Activated CD4-positive, CD25-positive, alpha-beta regulatory T cell (primary cell): ENCODE results near the gene HPSE2.

ENCODE experiments used
- DNase-seq, 4 experiments: peaks; one replicate each; lab custom pipeline; 2025; lab: John Stamatoyannopoulos, UW

The HPSE2 gene

DNA sequence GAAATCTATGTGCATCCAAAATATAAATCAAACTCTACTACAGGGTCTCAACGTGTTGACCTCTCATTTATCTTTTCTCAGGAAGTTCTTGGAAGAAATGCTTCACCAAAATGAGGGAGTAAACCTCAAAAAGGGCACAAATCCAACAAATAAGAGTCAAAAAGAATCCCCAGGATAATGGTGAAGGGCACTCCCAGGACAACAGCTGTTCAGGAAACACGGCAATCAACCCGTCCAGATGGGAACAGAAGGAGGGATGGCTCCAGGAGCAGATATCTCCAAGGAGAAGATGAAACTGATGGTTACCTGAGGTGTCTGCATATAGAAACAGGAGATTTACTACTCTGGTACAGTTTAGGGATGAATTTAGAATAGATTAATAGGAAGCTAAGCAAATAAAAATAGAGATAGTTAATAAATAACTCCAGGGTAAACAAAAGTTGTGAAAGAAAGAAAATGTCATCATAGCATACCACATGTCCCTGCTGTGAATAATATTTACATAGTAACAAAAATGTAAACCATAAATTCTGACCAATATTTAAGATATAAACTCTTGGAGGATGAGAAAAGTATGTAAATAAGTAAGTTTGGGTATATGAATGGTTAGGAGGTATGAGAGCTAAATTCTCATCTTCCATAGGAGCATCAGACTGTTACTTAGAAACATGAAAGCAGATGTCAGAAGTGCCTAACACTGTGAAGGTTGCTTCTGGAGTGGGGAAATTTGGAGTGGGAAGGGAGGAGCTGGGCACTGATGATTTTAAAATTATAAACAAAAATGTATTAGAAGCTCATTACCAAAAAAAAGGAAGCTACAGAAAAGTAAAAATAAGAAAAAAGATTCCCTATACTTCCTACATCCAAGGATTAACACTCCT lies 551.4 kb downstream of the HPSE2 start:
- DNase-seq, result no peak

DNA sequence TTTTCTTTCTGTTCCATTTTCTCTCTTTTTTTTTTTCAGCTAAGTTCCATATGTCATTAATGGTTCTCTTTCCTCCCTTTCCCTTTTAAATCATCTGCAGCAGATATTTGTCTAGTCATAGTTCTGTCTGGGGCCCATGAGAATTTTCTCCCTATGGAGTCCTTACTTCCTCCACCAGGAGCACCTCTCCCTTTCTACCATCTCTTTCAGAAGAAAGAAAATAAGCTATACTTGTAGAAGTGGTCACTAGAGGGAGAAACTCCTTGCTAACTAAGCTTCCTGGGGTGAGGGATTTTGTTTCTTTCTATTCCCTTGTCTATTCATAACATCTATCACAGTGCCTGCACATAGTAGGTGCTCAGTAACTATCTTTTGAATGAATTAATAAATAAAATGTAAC lies 558.8 kb downstream of the HPSE2 start:
- no peak for DNase-seq

DNA sequence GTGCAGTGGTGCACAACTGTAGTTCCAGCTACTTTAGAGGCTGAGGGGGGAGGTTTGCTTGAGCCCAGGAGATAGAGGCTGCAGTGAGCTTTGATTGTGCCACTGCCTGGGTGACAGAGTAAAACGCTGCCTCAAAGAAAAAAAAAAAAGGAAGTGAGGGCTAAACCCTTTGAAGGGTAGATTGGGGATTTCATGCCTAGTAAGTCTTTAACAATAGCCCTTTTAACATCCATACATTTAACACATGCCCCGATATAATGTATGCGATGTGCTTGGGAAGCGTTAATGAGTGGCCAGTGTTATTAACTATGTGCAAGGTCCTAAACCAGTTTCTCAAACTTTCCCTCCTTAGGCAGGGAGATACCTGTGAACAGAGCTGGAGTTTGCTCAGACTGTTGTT lies 559.8 kb downstream of the HPSE2 start:
- no peak for DNase-seq

DNA sequence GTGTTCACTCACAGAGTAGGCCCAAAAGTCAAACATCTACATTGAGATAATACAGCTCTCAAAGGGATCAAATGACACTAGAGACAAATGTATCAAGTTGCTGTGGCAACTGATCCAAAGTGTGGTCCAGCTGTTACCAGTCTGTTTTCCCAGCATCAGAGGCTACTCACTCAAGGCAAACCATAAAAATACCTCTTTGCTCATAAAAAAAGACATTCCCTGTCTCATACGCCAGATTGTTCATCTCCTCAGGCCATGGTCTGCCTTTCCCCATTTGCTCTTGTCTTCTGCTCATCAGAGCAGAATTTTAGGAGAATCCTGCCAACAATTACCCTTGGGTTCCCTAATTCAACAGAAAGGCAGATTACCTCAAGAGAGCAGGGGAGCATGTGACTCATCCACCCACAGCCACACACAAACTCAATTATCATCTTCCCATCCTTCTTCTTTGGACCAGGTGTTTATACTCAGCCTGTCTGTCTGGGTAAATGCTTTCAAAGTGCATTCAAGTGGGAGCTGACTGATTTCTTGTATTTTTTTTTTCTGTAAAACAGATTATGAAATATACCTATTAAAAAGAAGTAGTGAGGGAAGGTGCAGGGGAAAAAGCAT lies 562.4 kb downstream of the HPSE2 start:
- no peak for DNase-seq

DNA sequence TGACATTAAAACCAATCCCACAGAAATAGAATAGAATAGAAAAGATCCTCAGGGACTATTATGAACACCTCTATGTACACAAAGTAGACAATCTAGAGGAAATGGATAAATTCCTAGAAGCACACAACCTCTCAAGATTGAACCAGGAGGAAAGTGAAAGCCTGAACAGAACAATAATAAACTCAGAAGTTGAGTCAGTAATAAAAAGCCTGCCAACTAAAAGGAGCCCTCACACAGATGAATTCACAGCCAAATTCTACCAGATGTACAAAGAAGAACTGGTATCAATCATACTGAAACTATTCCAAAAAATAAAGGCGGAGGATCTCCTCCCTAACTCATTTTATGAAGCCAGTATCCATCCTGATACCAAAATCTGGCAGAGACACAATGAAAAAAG lies 568.6 kb downstream of the HPSE2 start:
- no peak for DNase-seq

DNA sequence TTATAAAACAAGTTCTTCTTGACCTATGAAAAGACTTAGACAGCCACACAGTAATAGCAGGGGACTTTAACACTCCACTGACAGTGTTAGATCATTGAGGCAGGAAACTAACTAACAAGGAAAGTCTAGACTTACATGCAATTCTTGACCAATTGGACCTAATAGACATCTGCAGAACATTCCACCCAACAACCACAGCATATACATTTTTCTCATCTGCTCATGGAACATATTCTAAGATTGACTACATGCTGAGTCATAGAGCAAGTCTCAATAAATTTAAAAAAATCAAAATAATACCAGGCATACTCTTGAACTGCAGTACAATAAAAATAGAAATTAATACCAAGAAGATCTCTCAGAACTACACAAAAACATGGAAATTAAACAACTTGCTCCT lies 569.4 kb downstream of the HPSE2 start:
- no peak for DNase-seq

DNA sequence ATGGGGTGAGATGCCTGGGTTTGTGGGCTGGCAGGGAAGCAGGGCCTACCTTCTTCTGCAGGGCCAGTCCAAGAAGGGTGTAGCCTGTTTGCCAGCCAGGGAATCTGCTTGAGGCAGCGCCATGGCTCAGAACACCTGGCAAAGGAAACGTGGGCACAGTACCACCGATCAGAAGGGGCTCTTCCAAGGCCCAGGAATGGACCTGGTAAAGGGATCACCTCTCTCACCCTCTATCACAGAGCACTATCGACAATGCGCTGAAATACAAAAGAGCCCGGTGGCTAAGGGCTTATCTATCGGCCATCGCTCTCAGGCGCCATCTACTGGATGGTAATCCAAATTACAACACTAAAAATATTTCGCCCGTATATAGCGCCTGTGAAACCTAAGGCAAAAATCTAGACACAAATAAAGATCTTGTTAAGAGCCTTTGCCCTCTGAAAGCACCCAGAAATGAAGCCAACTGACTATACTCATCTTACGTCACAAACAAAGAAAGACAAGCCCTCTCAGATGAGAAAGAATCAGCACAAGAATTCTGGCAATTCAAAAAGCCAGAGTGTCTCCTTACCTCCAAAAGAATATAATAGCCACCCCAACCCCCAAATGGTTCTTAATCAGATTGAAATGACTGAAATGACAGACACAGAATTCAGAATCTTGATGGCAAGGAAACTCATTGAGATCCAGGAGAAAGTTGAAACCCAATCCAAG lies 571.2 kb downstream of the HPSE2 start:
- no peak for DNase-seq

DNA sequence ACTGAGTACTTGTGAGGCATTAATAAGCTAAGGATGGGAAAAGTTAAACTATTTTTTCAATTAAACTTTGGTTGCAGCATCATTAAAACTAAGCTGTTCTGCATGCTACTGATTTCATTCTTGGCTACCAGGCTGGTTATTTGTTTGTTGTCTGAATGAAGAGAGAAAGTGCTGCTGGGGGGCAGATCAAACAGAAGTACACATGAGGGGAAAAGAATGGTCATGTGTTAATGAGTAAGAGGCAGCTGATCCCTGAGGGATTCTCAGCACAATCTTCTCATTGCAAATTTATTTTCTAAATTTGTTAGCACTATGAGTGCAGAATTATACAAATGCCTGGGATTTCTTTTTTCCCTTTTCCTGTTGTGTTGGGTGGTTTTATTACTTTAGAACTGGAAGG lies 575.7 kb downstream of the HPSE2 start:
- DNase-seq, result no peak

DNA sequence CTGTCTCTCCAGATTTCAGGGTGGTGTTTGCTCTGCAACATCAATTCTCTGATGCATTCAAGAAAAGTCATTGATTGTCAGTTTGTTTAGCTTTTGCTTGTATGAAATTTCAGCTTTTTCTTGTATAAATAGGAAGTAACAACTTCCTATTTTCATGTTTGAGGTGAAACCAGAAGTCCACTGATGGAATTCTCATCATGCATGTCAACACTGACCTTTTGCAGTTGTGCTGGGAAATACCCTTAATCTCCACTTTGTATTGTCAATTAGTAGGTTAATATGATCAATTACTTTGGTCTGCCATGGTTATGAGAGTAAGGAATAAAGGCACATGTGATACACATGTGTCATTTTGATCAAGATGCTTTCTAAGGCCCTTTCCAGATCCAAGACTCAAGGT lies 580.2 kb downstream of the HPSE2 start:
- DNase-seq, result no peak

DNA sequence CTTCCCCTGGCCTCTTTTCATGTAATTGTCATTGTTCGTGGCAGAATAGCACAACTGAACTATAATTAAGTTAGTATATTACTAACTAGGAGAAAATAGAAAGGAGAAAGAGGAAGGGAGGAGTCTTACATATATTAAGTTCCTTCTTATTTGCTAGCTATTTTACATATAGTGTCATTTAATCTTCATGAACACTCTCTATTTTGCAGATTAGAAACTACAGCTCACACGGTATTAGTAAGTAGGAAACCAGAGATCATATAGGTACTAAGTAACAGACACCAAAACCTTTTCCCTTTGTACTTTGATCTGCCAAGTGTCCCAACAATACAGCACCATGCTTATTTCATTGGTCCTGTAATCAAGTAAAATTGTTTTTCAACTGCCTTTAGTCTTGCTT lies 586.5 kb downstream of the HPSE2 start:
- no peak for DNase-seq

DNA sequence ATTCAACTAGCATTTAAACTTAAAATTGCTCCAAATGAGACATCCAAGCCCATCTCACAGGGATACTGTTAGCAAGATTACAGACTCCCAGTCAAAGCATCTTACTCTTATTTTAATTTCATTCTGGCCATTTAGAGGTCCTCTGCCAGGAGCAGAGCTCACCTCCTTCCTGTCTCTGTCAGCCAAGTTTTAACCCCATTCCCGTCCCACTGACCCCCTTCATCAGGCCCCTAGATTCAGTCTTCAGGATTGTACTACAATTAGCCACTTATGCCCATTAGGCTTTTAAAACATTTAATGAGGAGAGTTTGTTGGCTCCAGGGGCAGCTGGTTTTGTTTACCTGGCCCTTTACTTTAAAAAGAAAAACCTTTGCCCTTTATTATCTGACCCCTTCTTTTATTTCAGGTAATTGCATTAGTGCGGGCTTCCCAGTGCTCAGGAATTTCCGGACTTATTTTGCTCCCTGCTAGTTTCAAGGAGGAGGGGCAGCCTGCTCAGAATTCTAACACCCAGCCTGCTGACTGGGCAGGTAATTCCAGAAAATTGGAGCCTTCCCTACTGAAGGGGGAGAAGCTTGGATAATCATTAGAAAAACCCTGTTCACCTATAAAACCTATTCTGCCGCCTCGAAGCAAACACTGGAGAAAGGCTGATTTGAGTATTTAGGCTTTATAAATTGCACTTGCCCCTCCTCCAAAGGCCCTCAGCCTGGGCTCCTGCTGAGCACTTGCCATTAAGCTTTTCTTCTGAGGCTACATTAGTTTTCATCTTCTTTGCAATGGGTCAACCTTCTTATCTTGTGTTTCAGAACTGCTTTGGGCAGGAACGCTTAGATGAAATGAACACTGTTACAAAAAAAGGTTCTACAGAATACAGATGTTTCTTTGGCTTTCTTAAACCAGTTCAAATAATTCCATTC lies 588.4 kb downstream of the HPSE2 start:
- no peak for DNase-seq

DNA sequence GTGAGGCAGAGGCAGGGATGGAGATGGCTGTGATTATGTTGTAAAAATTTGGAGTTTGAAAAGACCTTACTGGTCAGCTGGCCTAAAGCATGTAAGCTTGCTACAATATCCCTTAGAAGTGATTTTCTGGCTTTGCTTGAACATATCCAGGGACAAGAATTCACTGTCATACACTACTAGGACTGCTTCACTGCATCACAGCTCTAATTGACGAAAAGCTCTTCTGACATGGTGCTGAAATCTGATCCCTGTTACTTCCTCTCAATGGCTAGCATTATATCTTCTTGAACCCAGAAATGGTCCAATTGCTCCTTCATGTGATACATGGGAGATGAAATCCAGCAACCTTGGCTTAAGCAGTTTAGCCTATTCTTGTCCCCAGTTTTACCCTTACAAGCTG lies 591.2 kb downstream of the HPSE2 start:
- DNase-seq, result no peak

DNA sequence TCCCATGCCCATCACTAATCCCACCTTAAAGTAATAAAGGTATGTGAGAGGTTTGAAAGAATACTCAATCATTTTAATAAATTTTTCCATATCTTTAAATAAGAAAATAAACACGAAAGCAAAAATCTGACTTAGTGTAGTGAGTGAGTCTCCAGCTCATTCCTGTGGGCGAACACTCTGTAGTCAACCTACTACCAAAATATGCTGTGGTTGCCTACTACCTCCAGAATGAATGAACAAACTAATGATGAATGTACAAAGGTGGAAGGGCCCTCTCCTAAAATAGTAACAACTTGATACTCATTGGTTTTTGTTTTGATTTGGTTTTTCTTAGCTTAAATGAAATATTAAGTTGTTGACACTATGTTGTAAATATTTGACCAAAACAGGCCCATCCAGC lies 593.4 kb downstream of the HPSE2 start:
- DNase-seq, result no peak

DNA sequence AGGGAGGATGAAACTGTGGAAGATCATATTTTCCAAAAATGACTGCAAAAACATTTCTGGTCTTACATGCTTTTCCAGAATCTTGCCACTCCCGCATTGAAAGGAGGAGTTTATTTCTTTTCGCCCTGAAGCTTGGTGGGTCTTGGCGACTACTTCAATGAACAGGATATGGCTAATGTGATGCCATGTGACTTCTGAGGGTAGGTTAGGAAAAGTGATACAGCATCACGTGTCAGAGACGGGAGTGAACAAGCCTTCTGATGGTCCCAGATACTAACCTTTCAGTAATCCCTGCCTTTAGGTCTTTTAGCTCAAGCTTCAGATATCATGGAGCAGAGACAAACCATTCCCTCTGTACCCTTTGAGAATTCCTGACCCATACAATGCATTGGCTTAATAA lies 596.7 kb downstream of the HPSE2 start:
- DNase-seq, result no peak

DNA sequence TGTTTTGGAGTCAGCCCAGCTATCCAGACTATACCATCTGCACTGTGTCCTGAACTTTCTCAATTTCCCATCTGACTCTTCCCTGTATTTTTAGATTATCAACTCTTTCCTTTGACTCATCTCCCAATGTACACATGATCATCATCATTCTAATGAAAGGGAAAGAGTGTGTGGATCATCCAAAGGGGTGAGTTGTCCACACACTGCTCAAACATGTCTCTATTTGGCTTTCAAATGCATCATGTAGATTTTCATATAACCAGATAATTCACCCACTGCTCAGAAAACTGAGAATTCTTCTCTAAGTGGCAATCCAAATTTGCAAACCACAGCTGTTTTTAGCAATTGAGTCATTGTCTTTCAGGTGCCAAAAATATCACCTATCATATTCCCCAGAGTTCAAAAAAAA lies 598.7 kb downstream of the HPSE2 start:
- no peak for DNase-seq

DNA sequence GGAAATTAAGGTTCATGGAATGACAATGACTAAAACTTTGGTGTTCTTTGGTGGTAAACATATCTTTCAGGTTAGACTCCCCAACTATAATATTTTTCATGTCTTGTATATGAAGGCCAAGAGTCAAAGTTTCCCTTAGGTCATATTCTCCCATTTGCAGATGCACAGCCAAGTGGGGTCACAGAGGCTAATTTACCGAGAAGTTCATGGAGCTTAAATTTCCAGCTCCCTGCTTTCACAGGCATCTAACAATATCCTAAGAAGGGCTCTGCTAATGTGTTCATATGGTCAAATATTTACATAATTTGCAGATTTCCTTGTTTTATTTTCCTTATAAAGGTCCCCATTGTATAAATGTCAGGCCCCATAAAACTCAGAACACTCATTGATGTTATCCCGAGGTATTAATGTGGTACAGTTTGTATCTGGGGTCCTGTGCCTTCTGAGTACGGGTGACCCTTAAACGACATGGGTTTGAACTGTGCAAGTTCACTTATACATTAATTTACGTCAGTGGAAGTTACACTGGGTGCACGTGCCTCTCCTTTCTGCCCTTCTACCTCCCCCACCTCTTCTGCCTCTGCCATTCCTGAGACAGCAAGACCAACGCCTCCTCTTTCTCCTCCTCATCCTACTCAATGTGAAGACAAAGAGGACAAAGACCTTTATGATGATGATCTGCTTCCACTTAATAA lies 603.0 kb downstream of the HPSE2 start:
- DNase-seq, result no peak

DNA sequence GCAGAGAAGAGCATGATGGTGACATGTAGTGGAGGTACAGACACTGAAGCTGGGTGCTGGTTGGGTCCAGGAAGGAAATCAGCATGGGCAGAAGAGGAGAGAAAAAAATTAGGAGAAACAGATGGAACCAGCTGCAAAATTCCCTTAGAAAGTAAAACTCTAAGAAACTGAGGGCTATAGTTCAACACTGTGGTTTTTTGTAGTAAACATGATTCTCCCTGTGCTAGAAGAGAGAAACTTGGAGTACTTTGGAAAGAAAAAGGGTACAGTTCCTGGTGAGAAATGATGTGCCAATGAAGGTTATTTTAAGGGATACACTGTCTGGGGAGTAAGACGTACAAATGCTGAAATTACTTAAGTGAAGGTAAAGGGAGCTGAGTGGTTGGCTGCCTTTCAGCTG lies 607.4 kb downstream of the HPSE2 start:
- no peak for DNase-seq

DNA sequence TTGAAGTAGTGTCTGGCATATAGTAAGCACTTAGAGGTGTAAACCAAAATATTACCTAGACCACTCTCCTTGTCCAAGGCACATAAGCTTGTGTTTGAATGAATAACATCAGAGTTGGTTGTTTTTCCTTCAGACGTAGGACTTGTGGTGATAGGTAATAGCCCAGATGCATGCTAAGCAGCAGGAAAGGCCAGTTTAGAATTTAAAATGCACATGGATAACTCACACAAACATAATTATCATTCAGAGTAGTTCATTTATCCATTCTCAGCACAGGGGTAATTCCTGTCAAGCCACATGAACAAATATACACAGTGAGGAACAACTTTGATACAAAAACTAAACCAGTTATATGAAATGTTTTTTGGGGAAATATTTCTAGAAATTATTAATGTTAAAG lies 607.9 kb downstream of the HPSE2 start:
- DNase-seq, result no peak

DNA sequence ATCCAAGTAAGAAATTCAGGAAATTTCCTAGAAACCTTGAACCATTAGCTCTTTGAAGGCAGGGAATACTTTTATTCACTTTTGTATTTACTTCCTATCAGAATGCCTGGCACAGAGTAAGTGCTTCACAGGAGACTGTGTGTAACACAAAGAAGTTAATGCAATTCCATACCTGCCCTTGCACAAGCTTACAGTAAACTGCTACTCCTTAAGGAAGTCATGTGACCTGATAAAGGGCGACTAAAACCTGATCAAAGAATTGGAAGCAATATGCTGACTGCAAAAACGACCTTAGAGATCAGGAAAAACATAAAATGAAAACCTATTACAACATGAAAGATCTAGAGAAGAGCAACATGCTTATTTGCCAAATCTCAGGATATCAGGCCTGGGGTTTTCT lies 610.7 kb downstream of the HPSE2 start:
- no peak for DNase-seq

DNA sequence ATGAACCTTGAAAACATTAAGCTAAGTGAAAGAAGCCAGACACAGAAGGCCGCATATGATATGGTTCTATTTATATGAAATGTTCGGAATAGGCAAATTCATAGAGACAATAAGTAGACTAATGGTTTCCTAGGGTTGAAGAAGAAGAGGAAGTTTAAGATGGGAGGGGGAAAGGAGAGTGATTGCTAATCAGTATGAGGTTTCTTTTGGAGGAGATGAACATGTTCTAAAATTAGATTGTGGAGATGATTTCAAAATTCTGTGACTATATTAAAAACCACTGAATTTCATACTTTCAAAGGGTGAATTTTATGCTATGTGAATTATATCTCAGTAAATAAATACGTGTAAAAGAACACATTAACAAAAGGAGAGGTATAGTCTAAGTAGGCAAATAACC lies 612.5 kb downstream of the HPSE2 start:
- no peak for DNase-seq

DNA sequence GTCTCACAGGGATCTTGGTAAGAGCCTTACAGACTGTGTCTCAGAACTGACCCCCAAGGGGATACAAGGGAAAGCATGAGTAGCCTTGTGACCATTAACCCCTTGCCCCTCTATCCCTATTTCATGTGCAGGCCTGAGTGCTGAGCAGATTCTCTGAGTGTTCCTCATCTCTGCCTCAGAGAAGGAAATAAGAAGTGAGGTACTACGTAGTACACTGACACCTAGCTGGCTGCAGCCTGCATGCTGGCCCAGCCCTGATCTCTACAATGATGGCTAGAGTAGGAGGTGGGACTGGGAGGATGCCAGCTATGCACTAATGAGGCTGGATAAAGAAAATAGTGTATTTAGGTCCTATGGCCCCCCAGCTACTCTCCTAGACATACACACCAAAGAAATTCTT lies 614.0 kb downstream of the HPSE2 start:
- DNase-seq, result no peak

DNA sequence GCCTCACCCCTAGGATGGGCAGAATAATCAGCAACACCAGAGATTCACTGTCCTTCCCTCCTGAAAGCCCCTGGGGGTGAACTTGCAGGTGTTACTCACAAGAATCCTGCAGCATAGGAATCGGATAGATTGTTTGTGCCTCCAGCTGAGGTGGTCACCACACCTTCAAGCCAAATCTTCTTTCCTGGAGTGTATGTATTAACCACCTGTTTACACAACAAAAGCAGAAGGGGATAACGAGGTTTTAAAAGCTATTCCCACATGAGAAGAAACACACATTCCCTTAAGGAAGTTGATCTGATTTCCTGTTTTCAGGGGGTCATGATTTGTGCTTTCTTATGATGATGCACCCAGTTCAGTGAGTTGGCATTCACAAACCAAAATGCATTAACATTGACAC lies 615.1 kb downstream of the HPSE2 start:
- no peak for DNase-seq
